GM18873 (cell line): ENCODE data around the gene NMNAT2.
A peak's percentile ranks its signal among the peaks of the same experiment; 100 is the strongest.

ENCODE experiments used
- ATAC-seq: cut with Tn5 transposase; IDR thresholded peaks from one replicate; pipeline ENCODE4 v1.9.1; 2021; ENCODE audit warnings: mild to moderate bottlenecking, moderate library complexity, moderate number of reproducible peaks; ENCODE audit not compliant: unreplicated experiment, low FRiP score

The NMNAT2 gene

DNA sequence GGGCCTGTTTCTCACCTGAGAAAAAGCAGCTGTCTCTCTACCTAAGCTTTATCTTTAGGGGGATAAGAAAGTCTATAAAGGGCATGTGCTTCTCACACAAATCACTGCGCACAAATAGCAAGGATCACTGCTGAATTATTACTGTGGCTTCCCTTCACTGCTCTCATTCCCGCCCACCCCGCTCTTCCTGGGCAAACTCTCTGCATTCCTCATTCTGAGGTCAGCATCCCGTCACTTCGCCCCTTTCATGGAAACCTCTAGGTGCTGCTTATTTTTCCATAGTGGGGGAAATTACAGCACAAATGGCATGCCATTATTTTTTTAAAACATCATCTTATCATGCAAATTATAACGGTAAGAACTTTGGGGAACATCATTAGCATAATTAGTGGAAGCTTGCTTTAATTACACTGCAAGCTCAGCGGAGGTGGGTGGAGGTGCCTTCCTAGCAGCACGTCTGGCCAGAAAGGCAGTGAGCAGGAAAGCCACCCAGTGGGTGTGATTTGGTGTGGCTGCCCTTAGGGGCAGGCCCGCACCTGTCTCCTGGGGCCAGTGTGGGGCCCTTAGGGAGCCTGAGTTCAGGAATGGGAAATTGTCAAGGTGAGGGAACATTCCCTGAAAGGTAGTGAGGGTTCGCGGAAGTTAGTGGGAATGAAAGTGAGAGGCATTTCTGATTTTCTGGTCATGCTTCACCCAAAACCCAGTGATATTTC lies 126.2 kb downstream of the NMNAT2 start:
- no peak for ATAC-seq

DNA sequence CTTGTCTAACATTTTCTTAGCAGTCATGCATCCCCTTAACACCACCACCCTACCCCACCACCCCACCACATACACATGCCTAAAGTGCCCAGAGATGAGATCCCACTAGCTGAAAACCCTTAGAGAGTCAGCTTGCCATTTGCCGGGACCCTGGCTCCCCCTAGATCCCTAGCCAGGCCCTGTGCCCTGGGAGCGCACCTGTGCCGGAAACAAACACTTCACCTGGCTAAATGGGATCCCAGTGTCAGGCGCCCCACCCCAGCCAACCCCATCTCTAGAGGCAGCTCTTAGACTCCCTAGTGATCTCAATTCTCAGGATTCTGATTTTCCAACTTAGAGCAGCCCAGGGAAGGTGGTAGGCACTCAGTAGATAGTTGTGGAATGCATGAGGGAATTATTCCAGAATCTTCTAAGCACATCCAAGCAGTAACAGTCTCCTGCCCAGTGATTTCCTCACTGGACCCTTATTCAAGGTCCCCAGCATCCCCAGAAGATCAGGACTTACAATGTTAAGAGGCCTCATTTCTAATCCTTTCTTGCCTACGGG lies 126.9 kb downstream of the NMNAT2 start:
- no peak for ATAC-seq

DNA sequence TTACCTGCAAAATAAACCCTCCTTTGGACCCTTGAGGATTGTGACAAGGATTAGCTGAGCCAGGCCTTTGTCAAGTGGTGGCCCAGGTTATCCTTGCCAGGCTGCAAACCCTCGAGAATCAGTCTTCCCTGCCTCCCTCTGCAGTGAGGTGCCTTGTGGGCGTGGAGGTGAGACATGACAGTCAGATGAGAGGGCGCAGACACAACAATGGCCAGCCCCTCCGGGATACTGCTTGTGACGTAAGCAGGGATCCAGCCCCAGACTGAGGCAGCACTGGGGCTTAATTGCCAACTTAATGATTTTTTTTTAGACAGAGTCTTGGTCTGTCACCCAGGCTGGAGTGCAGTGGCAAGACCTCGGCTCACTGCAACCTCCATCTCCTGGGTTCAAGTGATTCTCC lies 127.6 kb downstream of the NMNAT2 start:
- no peak for ATAC-seq

DNA sequence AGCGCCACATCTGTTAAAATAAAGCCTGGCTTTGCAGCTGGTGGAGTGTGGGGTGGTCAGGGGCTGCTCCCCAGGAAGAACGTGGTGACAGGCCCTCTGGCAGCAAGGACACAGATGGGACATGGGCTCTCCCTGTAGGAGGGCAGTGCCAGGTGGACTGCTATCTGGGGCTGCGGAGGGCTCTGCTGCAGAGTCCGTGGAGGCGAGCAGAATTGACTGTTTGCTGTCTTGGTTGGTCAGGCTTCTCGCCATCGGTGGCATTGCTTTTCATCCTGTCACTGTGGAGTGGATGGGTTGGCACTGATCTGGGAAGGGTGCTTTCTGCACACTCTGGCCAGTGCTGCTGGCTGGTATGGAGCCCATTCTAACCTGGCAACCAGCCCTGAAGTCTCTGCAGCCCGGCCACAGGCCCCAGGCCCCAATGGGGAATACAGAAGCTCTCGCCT lies 129.1 kb downstream of the NMNAT2 start:
- ATAC-seq = no peak

DNA sequence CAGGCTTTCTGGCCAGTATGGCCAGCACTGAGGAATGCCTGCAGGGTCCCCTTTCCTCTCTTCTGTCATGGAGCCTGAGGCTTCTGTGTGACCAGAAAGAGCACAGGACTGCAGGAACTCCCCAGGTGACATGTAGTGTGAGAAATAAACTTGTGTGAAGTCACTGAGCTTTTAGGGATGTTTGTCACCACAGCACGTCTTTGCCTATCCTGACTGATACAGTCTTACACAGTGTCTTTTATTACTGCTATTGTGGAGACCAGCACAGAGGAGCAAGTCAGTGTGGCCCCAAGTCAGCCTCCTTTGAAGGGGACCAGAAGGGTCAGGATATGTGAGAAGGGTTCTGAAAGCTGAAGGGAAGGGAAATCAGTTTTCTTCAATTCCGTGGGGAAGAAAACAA lies 129.6 kb downstream of the NMNAT2 start:
- no peak for ATAC-seq

DNA sequence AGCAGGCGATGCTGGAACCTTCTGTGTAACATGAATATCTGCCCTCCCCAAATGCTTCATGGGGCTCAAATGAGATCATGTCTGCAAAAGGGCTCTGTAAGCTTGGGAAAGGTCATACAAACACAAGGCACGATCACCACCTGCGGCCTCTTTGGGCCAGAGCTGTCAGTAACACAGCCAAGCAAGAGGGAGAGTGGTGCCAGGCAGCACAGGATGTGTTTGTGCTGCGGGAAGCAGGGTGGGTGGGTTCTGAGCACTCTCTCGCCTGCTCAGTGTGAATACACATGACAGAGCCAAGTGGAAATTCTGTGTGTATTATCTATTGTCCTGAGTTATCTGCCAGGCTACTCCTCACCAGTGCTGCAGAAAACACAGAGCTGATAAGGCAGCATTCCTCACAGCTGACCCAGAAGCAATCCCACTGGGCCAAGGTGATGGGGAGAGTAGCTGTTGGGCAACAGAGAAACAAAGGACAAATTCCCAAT lies 130.9 kb downstream of the NMNAT2 start:
- no peak for ATAC-seq

DNA sequence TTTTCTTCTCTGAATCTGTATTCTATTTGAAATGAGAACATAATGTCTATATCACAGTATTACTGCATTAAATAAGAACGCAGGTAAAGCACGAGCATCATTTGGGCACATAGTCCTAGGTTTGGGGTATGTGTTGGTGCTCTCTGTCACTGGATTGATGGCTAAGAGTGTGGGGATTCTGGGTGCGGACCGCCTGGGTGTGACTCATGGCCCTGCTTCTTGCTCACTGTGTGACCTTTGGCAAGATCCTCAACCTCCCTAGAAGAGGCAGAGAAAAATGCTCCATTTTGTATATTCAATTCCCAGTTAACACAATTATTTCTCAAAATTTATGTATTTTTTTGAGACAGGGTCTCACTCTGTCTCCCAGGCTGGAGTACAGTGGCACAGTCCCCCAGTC lies 132.4 kb downstream of the NMNAT2 start:
- no peak for ATAC-seq

DNA sequence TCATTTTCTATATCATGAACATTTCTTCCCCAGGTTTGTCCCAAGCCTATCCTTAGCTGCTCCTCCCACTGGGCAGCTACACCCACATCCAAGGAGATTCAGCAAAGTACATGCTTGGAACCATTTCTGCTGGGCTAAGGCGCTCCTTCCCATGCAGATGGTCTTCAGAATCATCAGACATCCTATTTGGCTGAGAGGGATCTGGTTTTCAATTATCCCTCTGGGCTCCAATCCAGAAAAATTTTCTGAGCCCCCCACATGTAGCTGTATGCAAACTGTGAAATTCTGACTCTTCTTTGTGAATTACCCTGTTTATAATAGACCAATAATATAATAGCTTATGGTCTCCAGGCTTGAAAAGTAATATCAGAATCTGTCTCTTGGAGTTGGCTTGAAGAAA lies 132.9 kb downstream of the NMNAT2 start:
- ATAC-seq = no peak

DNA sequence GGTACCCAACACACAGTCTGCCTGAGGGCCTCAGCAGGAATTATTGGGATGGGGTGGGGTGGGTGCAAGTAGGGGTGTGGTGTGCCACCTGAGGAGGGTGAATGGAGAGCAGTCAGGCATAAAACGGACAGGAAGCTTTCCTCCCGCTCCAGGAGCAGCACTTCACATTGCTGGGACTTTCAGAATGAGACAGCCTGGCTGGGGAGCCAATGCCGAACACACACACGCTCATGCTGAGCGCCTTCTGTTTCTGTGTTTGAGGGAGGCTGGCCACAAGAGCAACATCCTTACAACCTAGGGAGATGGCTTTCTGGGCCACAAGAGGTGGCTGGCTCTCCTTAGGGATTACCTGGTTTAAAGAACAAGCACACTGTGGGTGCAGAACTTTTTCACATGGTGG lies 134.1 kb downstream of the NMNAT2 start:
- no peak for ATAC-seq

DNA sequence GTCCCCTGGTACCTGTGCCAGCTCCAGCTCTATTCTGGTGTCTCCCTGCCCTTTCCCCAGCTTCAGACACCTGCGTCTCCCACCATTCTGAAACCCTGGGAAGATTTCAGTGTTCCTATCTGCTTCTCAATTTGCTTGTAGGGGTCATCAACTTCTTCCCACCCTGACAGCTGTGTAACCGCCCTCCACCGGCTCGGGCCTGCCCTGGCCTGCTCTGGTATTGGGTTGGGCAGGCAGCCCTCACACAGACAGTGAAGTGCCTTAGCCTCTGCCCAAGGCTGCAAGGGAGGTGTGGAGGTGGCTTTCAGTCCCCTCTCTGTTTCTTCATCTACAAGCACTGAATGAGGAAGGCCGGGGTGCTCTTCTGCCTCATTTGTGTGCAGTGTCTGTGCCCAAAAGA lies 134.9 kb downstream of the NMNAT2 start:
- no peak for ATAC-seq

DNA sequence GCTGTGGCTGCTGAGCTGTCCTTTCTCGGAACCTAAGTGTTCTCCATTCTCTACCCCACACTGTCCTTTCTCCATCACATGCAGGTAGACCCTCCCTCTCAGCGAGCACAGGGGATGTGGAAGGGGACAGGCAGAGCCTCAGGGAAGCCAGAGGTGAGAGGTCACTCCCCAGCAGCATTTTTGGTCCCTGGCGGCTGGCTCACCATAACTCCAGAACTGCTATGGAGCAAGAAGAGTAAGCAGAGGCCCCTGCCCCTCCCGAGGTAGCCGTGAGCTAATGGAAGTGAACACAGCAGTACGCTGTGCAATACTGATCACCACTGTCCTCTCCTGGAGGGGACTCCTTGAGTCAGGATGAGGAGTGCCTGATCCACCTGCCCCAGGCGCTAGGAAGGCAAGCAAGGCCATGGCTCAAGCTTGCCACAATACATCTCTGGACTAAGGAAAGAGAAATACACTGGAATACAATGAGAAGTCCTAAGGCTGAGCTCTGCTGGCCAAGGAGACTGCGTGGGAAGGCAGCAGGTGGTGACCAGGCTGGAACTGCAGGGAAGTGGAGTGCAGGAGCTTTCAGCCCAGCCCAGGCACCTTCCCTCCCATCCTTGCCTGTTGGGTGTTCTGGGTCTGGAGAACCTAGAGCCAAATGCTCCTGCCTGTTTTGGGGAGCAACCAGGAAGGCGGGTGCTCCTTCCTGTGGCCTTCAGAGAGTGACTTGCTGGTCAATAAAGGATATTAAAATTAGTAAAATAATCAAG lies 135.9 kb downstream of the NMNAT2 start:
- no peak for ATAC-seq

DNA sequence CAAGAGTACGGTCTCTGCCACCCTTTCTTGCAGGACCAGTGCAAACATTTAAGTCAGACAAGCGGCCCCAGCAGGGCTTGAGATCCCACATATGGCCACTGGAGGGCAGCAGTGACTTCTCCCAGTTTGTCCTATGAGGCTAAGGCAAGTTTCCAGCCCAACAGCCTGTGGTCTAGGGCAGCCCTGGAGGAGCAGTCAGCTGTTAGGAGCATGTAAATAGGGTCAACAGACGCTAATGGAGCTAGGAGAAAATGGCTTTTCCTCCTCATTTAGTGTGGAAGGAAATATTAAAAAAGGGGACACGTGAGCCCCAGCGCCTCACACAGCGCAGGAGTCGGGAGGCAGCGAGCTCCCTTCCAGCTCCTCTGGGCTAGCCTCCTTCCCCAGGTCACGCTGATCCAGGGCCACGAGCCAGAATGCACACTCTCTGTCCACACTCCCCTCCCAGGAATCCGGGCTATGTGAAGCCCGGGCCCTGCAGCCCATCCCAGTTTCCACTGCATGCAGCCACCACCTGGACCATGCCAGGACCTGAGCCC lies 136.6 kb downstream of the NMNAT2 start:
- ATAC-seq = peak; percentile 81

DNA sequence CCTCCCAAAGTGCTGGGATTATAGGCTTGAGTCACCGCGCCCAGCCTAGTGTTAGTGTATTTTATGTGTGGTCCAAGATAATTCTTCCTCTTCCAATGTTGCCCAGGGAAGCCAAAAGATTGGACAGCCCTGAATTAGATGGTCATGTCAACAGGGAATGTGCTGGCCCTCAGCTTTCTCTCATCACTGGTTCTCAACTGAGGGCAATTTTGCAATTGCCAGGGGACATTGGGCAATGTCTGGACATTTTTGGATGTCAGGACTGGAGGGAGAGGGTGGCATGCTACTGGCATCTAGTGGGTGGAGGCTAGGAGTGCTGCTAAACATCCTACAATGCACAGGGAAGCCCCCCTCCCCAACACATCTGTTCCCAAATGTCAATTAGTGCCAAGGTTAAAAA lies 137.1 kb downstream of the NMNAT2 start:
- ATAC-seq = no peak

DNA sequence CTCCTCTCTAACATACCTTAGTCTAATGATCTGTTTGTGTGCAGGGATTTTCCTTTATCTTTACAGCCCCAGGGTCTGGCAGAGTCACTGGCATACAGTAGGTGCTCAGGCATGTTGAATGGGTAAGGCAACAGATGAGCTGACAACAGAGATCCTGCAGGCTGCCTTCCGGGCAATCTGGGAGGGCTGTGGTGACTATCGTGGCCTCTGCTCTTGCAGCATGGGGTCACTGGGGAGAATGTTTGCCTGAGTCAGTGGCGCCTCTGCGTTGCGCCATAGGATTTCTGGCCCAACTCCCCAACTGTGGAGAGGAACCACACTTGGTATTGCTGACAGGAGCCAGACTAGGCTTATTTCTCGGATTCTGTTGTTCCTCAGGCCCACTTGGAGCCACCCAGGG lies 138.3 kb downstream of the NMNAT2 start:
- no peak for ATAC-seq

DNA sequence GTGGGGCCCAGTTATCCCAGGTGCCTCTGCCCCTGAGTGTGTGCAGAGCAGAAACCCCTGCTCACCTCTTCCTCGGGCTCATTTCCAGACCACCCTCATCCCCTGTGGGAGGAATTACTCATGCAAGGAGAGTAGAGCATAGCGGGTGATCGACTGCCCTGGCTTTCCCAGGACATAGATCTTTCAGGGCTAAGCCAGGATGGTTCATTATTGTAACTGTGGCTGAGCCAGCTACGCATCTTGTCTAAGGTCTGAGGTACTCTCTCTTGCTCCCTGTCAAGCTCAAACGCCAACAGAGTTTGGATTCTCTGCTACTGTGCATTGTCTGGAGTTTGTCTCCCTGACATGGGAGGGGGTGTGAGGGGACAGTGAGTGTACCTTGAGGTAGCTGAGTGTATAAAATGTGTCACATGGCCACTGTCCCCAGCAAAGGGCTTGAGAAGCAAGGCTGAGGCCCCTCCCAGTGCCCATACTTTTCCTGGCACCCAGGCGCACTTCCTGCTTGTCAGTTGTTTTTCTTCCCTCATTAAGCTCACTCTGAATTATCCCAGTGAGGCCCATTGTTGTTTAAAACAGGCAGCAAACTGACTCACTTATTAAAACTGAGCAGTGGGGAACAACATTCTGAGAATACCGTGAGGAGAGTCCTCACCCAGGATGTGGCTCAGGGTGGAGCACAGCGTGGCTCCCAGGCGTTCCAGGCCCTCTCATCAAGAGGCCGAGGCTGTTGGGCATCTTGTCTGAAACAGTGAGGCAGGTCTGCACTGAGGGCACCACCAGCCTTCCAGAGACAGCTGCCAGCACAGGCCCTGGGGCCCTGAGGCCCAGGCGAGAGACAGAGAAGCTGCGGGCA lies 139.2 kb downstream of the NMNAT2 start:
- ATAC-seq = no peak

DNA sequence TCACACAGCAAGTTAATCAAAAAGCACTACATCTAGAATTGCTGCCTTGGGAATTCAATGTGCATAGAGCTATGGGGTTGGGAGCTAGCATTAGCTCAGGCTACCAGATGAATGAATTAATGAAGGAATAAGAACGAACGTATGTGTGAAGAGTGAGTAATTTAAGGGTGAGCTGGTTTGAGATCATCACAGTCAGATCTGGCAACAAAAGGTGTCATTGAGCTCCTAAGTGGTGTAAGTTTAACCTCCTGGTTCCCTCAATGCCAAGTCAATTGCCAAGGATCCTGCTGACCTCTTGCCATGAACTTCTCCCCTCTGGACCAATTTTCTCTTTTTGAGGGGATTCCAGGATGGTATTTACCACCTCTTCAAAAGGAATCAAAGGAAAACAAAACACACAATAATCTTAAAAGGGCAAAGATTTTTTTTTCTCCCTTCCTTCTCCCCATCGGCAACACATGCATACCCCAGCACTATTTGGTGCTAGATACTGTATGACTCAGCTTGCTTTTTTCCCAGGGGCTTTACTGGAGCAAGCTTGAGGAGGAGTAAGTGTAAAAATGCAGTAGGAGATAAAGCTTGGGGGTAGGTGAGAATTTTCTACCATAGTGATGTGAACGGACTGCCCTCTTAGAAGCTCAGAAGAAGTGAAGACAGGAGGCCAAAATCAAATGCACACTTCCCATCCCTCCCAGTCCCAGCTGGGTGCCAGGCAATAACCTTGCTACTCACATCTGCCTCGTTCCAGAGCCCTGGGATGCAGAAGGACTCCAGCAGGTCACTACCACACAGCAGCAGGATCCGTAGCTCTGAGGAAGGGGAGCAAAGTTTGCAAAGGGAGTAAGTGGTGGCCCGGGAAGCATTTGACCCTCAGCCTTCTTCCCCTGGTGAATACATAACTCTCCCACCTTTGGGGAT lies 140.1 kb downstream of the NMNAT2 start:
- ATAC-seq = no peak

DNA sequence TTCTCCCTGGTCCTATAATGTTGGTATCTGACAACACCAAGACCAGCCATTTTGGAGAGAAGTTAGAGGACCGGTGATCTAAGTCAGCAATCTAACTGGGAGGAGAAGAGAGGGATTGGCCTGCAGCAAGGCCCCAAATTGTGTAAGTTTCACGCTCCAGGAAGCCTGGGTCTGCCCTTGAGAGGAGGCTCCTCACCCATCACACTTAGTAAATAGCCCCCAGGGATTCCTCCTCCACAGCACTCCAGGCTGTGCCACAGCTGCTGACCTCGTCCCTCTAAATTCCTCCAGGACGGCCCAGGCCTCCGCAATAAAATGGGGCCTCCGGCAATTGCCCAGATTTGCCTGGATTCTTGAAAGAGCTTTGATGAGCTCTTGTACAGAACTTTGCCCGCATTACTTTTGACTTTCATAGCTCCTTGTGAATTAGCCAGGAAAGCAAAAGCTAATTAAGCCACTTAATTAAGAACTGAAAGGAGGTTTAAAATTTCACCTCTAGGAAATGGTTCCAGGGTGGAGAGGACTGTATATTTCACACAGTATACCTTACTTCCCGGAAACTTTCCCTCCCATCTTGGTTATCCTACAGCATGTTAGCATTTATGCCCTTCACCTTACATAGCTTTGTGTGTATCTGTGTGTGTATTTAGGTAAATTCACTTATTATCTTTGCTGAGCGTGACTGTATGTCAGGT lies 141.6 kb downstream of the NMNAT2 start:
- ATAC-seq = no peak

DNA sequence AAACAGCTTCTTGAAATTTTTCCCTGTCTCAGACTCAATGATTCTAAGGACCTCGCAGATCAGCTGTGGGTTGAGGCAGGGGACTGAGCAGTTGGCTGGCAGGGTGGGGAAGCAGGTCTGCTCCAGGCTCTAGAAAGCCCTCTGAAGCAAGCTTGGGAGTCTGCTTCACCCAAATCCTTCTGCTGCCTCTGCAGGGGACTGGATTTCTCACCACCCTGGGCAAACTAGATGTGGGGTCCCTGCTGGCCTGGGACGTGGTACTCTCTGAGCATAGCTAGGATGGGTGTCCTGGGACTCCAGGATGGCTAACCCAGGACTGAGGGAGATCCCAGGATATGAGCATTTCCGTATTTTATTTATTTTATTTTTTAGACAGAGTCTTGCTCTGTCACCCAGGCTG lies 142.9 kb downstream of the NMNAT2 start:
- no peak for ATAC-seq

DNA sequence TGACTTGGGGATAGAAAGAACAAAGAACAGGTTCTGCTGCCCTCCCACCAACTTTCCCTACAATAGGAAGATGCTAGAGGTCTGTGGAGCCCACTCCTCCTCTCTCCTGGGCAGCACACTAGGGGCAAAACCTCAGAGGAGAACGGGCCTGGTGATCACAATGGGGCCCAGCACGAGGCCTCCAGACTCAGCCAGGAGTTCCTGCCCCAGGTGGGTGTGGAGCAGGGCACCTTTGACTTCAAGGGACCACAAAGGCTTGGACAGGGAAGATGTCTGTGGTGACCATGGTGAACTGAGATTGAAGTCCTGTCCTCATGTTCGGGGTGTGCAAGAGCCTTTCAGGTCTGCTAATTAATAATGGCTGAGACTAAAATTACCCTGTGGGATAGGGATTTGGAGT lies 143.3 kb downstream of the NMNAT2 start:
- ATAC-seq = no peak
